Astrocyte of the hippocampus (primary cell): Measurements from ENCODE around the gene ARHGEF37.

Experiments
- DNase-seq: peaks from one replicate; pipeline ENCODE4 v3.0.0; 2011; ENCODE audit warnings: low read depth, low spot score

ARHGEF37 gene

GRCh38 chr5:149672701-149673476 is 91.6 kb downstream of the ARHGEF37 start:
- no peak for DNase-seq

GRCh38 chr5:149674686-149675085 is 93.4 kb downstream of the ARHGEF37 start:
- DNase-seq, result no peak

GRCh38 chr5:149675610-149676201 is 94.4 kb downstream of the ARHGEF37 start:
- no peak for DNase-seq

- DNase-seq, result no peak
These were observed 96.4 kb downstream of the ARHGEF37 start for GRCh38 chr5:149677731-149678130.

GRCh38 chr5:149679876-149680809 is 98.8 kb downstream of the ARHGEF37 start:
- DNase-seq, result no peak

GRCh38 chr5:149680810-149681221 is 99.5 kb downstream of the ARHGEF37 start:
- no peak for DNase-seq

GRCh38 chr5:149681252-149681651 is 100.0 kb downstream of the ARHGEF37 start:
- DNase-seq, result no peak

- no peak for DNase-seq
These were observed 100.6 kb downstream of the ARHGEF37 start for GRCh38 chr5:149681922-149682321.

- no peak for DNase-seq
These were observed 101.3 kb downstream of the ARHGEF37 start for GRCh38 chr5:149682532-149683075.

- DNase-seq, result no peak
These were observed 102.7 kb downstream of the ARHGEF37 start for GRCh38 chr5:149683964-149684363.

GRCh38 chr5:149684371-149684770 is 103.1 kb downstream of the ARHGEF37 start:
- no peak for DNase-seq
